GM12878 (cell line): Measurements from ENCODE around the gene BCAS4. TPM values are rescaled to one million over a fixed set of nuclear protein-coding genes. Genes with fewer than 3 reads are reported as not detected.

Source experiments
- ATAC-seq: fragments of 200-7000 bp; cut with Tn5 transposase; 3 replicates; pipeline ENCODE4 v1.9.1; 2020; ENCODE audit warnings: mild to moderate bottlenecking, moderate library complexity
- BruUV-seq: library from RNA; stranded (reverse); fragments of 400-500 nt; replicated peaks from 2 replicates; lab custom pipeline; 2021; lab: Mats Ljungman, UMichigan
- CTCF ChIA-PET: fragments of 300-600 bp; sonication (Branson Sonifier 250); formaldehyde crosslinking; extraction: SDS; loops from one replicate; lab custom pipeline; 2021; ENCODE audit warnings: inconsistent platforms; lab: Yijun Ruan, JAX
- POLR2A ChIA-PET: fragments of 350-600 bp; formaldehyde crosslinking; extraction: SDS; loops from one replicate; lab custom pipeline; 2021; ENCODE audit warnings: inconsistent platforms; lab: Charles Lee
- RAD21 ChIA-PET: fragments of 300-600 bp; sonication (Branson Sonifier 250); formaldehyde crosslinking; loops from one replicate; lab custom pipeline; 2023; ENCODE audit warnings: antibody characterized with exemption; ENCODE audit not compliant: unreplicated experiment; lab: Charles Lee
- SMC1A ChIA-PET: fragments of 300-600 bp; sonication (Branson Sonifier 250); formaldehyde crosslinking; loops from one replicate; lab custom pipeline; 2023; ENCODE audit not compliant: unreplicated experiment, uncharacterized antibody; lab: Charles Lee
- DNase-seq: peaks from one replicate; pipeline ENCODE4 v3.0.0-alpha.2; 2011; ENCODE audit warnings: low read depth, low spot score
- FAIRE-seq: peaks from 3 replicates; lab custom pipeline; 2011; peaks lifted over from hg19 to GRCh38; lab: Jason Lieb, UNC
- H2AFZ ChIP-seq: 2 replicates; pipeline ENCODE4 v1.6.0; 2011; ENCODE audit warnings: low read depth, low read length, control low read depth; ENCODE audit not compliant: control insufficient read depth
- H3K27ac ChIP-seq: 2 replicates; pipeline ENCODE4 v1.5.1; 2011; ENCODE audit warnings: control low read depth; ENCODE audit not compliant: control insufficient read depth, insufficient read depth
- H3K27me3 ChIP-seq, 2 experiments: replicated peaks in 1 of 2; 2 replicates each; pipeline versions ENCODE4 v1.6.0 to v1.6.1; 2011; ENCODE audit warnings: low read length in 1 of 2; ENCODE audit not compliant: control insufficient read depth in 2 of 2, insufficient read depth in 2 of 2
- H3K36me3 ChIP-seq, 2 experiments: 2 replicates each; pipeline ENCODE4 v1.5.1; 2011; ENCODE audit warnings: low read length in 1 of 2; ENCODE audit not compliant: control insufficient read depth in 2 of 2, insufficient read depth in 2 of 2
- H3K4me1 ChIP-seq: 2 replicates; pipeline ENCODE4 v1.6.1; 2011; ENCODE audit warnings: mild to moderate bottlenecking, low read length, moderate library complexity, mixed read lengths; ENCODE audit not compliant: control insufficient read depth, insufficient read depth
- H3K4me2 ChIP-seq: 2 replicates; pipeline ENCODE4 v1.6.0; 2011; ENCODE audit warnings: control low read depth; ENCODE audit not compliant: control insufficient read depth, insufficient read depth
- H3K4me3 ChIP-seq: fragments of 200-600 bp; sonication (generic); 2 replicates; pipeline ENCODE4 v1.5.1; 2016
- H3K79me2 ChIP-seq: 2 replicates; pipeline ENCODE4 v1.6.0; 2011; ENCODE audit warnings: low read length; ENCODE audit not compliant: control insufficient read depth, insufficient read depth
- H3K9ac ChIP-seq: 2 replicates; pipeline ENCODE4 v1.8.0; 2011; ENCODE audit warnings: low read length, control low read depth, mixed read lengths; ENCODE audit not compliant: control insufficient read depth, insufficient read depth
- H3K9me3 ChIP-seq: replicated peaks from 3 replicates; pipeline ENCODE4 v1.5.1; 2011; ENCODE audit warnings: mild to moderate bottlenecking, low read length; ENCODE audit not compliant: control insufficient read depth, insufficient read depth
- H4K20me1 ChIP-seq: 2 replicates; pipeline ENCODE4 v1.6.0; 2011; ENCODE audit not compliant: control insufficient read depth, insufficient read depth
- HDAC6 ChIP-seq: fragments of 200-600 bp; sonication (generic); IDR thresholded peaks from one replicate; pipeline ENCODE4 v1.8.0; 2017; ENCODE audit warnings: antibody characterized with exemption; ENCODE audit not compliant: unreplicated experiment
- RFX5 ChIP-seq: IDR thresholded peaks from 2 replicates; pipeline ENCODE4 v1.6.1; 2011; ENCODE audit warnings: low read depth, low read length, improper control_type of control experiment
- WGBS: methylation state at CpG from one replicate; pipeline ENCODE4 v1.1.6; 2016; ENCODE audit warnings: low lambda C conversion rate; ENCODE audit not compliant: insufficient replicate concordance, insufficient coverage; ENCODE audit errors: missing lambda C conversion rate; 5-methylcytosine and 5-hydroxymethylcytosine counted together
- in situ Hi-C: fragments of 300-500 bp; cut with MboI; formaldehyde crosslinking; loops from 9 replicates; pipeline ENCODE4 v1.14.3; 2018; ENCODE audit warnings: mixed read lengths
- intact Hi-C: fragments of 100-400 bp; cut with micrococcal nuclease; formaldehyde crosslinking; loops from one replicate; pipeline ENCODE4 v1.14.2; 2022; ENCODE audit not compliant: unreplicated experiment
- polyA plus RNA-seq, 11 experiments: library from polyadenylated mRNA; depleted of rRNA in 4 of 11; unstranded in 6 of 11; stranded (reverse) in 5 of 11; fragments of >200 nt; fragmentation: Nextera tagmentation in 4 of 11; fragmentation: Illumina TruSeq in 1 of 11; extraction: Ambion mirVana in 4 of 11; extraction: Trizol in 1 of 11; gene quantifications; 1 replicate in 1 of 11; 2 replicates in 10 of 11; pipeline versions ENCODE4 v1.2.1 to v1.2.3, GENCODE V29; 2011 to 2016; ENCODE audit warnings: inconsistent platforms in 2 of 11, missing spikeins in 2 of 11, low read depth in 1 of 11
- total RNA-seq, 4 experiments: library from RNA; depleted of rRNA in 3 of 4; stranded (reverse); fragments of >200 nt in 3 of 4; fragmentation: Illumina TruSeq in 1 of 4; extraction: Trizol in 1 of 4; gene quantifications; 2 replicates each; pipeline versions ENCODE4 v1.2.1 to v1.2.3, GENCODE V29; 2013 to 2021
- TF ChIP-seq, protein P1 (sequence below): fragments of 450-650 bp; formaldehyde crosslinking; IDR thresholded peaks from 2 replicates; pipeline ENCODE4 v1.4.0; 2022; ENCODE audit warnings: mild to moderate bottlenecking, moderate library complexity
- TF ChIP-seq, protein P2 (sequence below): fragments of 450-650 bp; IDR thresholded peaks from 2 replicates; pipeline ENCODE4 v1.6.1; 2017; ENCODE audit warnings: mild to moderate bottlenecking, low read depth, inconsistent platforms; ENCODE audit not compliant: poor library complexity, severe bottlenecking

The BCAS4 gene
- total and polyA plus RNA-seq, 10 of the 15 experiments (the other 5 are each of a cell fraction or from before 2014, with no cell fraction given): 14.8 to 214 (median 65.3) TPM

DNA sequence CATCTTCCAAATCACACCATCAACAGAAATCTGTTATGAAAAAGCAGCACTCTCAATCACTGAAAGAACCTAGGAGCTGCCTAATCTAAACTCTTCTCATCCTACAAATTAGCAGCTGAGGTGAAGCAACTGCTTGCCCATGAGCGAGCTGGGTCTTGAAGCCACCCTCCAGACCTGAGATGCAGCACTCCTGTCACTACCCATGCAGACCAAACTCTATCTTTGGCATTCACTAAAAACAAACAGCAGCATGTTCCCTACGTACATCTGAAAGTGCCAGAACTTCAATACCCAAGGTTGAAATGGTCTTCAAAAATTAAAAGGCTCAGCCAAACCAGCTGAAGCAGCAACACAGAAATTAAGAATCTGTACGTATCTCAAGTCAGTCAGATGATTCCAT lies 122.1 kb downstream of the BCAS4 start (continued):
- TF ChIP-seq, protein P1, sequence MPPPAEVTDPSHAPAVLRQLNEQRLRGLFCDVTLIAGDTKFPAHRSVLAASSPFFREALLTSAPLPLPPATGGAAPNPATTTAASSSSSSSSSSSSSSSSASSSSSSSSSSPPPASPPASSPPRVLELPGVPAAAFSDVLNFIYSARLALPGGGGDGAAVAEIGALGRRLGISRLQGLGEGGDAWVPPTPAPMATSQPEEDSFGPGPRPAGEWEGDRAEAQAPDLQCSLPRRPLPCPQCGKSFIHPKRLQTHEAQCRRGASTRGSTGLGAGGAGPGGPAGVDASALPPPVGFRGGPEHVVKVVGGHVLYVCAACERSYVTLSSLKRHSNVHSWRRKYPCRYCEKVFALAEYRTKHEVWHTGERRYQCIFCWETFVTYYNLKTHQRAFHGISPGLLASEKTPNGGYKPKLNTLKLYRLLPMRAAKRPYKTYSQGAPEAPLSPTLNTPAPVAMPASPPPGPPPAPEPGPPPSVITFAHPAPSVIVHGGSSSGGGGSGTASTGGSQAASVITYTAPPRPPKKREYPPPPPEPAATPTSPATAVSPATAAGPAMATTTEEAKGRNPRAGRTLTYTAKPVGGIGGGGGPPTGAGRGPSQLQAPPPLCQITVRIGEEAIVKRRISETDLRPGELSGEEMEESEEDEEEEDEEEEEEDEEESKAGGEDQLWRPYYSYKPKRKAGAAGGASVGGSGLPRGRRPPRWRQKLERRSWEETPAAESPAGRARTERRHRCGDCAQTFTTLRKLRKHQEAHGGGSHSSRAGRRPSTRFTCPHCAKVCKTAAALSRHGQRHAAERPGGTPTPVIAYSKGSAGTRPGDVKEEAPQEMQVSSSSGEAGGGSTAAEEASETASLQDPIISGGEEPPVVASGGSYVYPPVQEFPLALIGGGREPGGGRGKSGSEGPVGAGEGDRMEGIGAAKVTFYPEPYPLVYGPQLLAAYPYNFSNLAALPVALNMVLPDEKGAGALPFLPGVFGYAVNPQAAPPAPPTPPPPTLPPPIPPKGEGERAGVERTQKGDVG (CRISPR knock-in tag): no peak
- no peak for TF ChIP-seq HDAC6
- TF ChIP-seq, all 136 proteins: peak for 0

DNA sequence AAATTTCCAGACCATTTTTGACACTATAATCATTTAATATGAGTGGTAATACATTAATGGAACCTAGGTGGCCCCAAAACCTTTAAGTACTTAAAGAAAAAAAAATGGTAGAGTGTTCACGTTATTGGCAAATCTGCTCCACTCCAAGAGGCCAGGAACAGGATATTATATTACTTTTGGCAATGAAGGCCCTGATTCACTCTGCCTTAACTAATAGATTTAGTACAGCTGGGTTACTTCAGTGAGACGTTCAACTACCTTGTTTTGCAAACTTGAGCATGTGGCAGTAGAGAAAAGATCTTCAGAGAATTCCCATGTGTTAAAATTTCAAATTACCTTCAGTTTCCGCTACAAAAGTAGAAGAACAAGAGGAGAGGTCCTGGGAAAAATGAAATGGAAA lies 123.5 kb downstream of the BCAS4 start:
- 49% methylated on average over 3 of the region's 3 CpGs for WGBS
- no peaks in the 10 kb centered on the region for H3K9me3 ChIP-seq
- ChIA-PET RAD21 (interaction anchor here (1.8 to 3.5 kb wide), 2 partner anchors 8 to 11 kb away, joined by 4 to 12 read pairs; no protein-coding TSS in a partner anchor), POLR2A (interaction anchor here (1.9 kb wide), 1 partner anchor 97 kb away, joined by 7 read pairs; no protein-coding TSS in a partner anchor), SMC1A (interaction anchor here (1.7 kb wide), 1 partner anchor 10 kb away, joined by 8 read pairs; no protein-coding TSS in a partner anchor), CTCF (interaction anchor here (1.6 to 3.4 kb wide), 3 partner anchors 11 to 124 kb away, joined by 4 to 29 read pairs (median 7); partner anchors contain the start of gene BCAS4)
- in situ Hi-C loops: no loop called here
- ATAC-seq: no peak
- peaks cover 5% of the 10 kb centered on the region for H4K20me1 ChIP-seq
- H3K27ac ChIP-seq: 0 out of 2 replicates have a peak overlapping the region, but pooled peaks have one; percentile 24
- H3K27me3 ChIP-seq: no peaks in the 10 kb centered on the region
- H3K4me2 ChIP-seq: peak overlapping the region; percentile 62; the same call in 1 of the 2 replicates
- peaks cover 97% of the 10 kb centered on the region for H3K79me2 ChIP-seq
- H3K4me3 ChIP-seq: no peak overlapping the region; the same call in 1 of the 2 replicates
- intact Hi-C loops: no loop called here
- no peak overlapping the region for H2AFZ ChIP-seq
- no peak overlapping the region for H3K9ac ChIP-seq
- FAIRE-seq: no peak
- TSS peak; percentile 3 for BruUV-seq
- DNase-seq: no peak
- TF ChIP-seq, protein P2, sequence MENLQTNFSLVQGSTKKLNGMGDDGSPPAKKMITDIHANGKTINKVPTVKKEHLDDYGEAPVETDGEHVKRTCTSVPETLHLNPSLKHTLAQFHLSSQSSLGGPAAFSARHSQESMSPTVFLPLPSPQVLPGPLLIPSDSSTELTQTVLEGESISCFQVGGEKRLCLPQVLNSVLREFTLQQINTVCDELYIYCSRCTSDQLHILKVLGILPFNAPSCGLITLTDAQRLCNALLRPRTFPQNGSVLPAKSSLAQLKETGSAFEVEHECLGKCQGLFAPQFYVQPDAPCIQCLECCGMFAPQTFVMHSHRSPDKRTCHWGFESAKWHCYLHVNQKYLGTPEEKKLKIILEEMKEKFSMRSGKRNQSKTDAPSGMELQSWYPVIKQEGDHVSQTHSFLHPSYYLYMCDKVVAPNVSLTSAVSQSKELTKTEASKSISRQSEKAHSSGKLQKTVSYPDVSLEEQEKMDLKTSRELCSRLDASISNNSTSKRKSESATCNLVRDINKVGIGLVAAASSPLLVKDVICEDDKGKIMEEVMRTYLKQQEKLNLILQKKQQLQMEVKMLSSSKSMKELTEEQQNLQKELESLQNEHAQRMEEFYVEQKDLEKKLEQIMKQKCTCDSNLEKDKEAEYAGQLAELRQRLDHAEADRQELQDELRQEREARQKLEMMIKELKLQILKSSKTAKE: peak; percentile 9
- TF ChIP-seq RFX5: no peak
- H3K36me3 ChIP-seq: peaks cover 5 to 29% of the 10 kb centered on the region in 2 experiments
- peaks cover 47% of the 10 kb centered on the region for H3K4me1 ChIP-seq
